Stimulated activated CD8-positive, alpha-beta memory T cell treated with anti-CD3 and anti-CD28 coated beads, Interleukin-15, amount 100 ng/mL, for 24 hours (primary cell): ENCODE data around the gene SMARCA2.

Experiments used
- DNase-seq: peaks from one replicate; pipeline ENCODE4 v3.0.0-alpha.2; 2020; ENCODE audit warnings: low read depth

Gene SMARCA2

GRCh38 chr9:2016408-2017330, 1.5 kb downstream of the SMARCA2 start:
- peak; percentile 33 for DNase-seq

GRCh38 chr9:2017331-2018161, 2.4 kb downstream of the SMARCA2 start:
- DNase-seq = peak; percentile 41

- DNase-seq = no peak
Measured at GRCh38 chr9:2018162-2018643, 3.1 kb downstream of the SMARCA2 start.

- DNase-seq = no peak
Measured at GRCh38 chr9:2018764-2019558, 3.8 kb downstream of the SMARCA2 start.

- DNase-seq = no peak
Measured at GRCh38 chr9:2019723-2020122, 4.6 kb downstream of the SMARCA2 start.

- no peak for DNase-seq
Measured at GRCh38 chr9:2021731-2022130, 6.6 kb downstream of the SMARCA2 start.

- DNase-seq = no peak
Measured at GRCh38 chr9:2022560-2022959, 7.4 kb downstream of the SMARCA2 start.

GRCh38 chr9:2023042-2023441, 7.9 kb downstream of the SMARCA2 start:
- DNase-seq = no peak

GRCh38 chr9:2023532-2023931, 8.4 kb downstream of the SMARCA2 start:
- DNase-seq = no peak

- no peak for DNase-seq
Measured at GRCh38 chr9:2024888-2025782, 10.0 kb downstream of the SMARCA2 start.

GRCh38 chr9:2026220-2026997, 11.3 kb downstream of the SMARCA2 start:
- no peak for DNase-seq

- DNase-seq = no peak
Measured at GRCh38 chr9:2027543-2028160, 12.5 kb downstream of the SMARCA2 start.

- no peak for DNase-seq
Measured at GRCh38 chr9:2028888-2029287, 13.7 kb downstream of the SMARCA2 start.

GRCh38 chr9:2029666-2030170, 14.6 kb downstream of the SMARCA2 start:
- DNase-seq = no peak

- no peak for DNase-seq
Measured at GRCh38 chr9:2032234-2032633, 17.1 kb downstream of the SMARCA2 start.

GRCh38 chr9:2036844-2037243, 21.7 kb downstream of the SMARCA2 start:
- no peak for DNase-seq

GRCh38 chr9:2039294-2040180, 24.4 kb downstream of the SMARCA2 start:
- no peak for DNase-seq

- no peak for DNase-seq
Measured at GRCh38 chr9:2040828-2041227, 25.7 kb downstream of the SMARCA2 start.
